Hematopoietic multipotent progenitor cell treated with erythropoietin and hydrocortisone succinate and interleukin-3 and kit ligand, for 17 days (in vitro differentiated cells): ENCODE measurements around the gene FSHR.

ENCODE experiments used
- DNase-seq: peaks from one replicate; pipeline ENCODE4 v3.0.0-alpha.2; 2015; ENCODE audit warnings: low spot score

Gene FSHR

DNA sequence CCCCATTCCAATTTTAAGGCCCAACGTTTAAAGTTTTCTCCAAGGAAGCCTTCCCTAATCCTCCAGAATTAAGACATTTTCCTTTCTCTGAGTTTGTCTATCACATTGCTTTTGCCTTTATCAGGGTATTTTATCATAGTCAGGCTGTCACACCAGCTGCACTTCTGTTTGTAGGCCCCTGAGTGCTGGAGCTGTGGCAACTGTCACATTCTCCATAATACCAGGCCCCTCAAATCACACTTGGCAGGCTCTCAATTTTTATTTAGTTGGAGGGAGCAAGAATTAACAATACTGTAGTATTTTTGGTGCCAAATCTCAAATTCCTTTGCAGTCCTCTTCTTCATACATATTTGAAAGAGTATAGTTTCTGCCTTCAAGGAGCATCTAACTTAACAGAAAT is 122.2 kb downstream of the FSHR start:
- no peak for DNase-seq

DNA sequence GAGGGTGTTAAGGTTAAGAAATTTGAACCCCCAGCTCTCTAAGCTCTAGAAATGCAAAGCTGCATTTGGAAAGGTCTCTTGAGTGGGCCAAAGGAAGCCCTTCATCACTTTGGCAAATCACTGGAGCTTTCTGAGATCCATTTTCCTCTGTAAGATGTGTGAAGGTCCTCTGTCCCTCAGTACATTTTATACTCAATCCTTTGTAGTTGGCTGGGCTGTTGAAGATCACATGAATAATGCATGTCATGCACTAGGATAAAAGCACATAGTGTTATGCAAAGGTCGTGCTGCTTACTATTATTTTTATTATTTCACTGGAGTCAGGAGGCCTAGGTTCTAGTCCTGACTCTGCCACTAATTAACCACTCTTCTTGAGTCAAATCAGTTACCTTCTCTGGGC is 124.9 kb downstream of the FSHR start:
- no peak for DNase-seq

DNA sequence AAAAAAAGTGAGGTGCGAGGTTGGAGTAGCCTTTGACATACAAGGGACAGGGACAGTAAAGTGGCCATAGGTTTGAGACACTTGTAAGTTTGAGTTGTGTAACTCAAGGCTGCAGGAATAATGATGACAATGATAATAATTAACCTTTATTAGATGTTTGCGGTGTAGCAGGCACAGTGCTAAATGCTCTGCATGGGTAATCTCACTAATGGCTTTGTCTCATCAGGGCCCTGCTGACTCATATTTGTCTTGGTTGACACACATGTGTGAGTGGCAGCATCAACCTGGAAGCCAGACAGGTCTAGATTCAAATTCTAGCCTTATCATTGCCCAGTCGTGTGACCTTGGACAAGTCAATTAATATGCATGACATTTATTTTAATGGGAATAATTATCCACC is 126.2 kb downstream of the FSHR start:
- no peak for DNase-seq

DNA sequence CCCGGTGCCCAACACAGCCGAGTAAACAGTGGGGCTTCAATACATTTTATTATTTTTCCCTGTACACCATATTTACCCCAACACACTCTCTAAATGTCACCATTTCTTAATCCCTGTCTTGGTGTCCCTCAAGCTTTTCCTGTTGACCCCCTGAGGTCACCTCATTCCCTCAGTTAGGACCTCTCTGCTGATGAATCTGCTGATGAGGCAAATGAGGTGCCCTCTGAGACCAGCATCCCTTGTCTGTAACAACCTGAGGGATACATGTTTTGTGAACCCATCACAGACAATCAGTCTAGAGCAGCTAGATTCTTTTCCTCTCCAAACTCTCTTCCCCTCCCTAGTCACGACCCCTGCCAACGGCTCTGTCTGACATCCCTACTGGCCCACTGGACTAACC is 127.6 kb downstream of the FSHR start:
- no peak for DNase-seq

DNA sequence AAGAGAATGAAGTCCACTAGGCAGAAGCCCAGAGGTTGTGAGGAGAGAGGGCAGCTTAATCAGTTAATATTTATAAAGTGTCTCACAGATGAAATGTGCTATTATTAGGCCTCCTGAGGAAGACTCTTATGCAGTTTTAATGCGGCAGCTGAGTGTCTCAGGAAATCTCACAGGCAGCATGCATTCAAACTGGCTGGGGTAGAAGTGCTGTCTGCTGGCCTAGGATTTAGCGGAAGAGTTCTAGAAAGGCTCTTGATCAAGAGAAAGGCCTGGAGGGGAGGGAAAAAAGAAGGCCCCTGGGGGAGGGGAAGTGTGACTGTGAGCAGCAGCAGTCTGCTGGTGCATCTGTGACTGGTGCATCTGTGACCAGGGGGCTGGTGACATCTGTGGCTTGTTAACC is 133.0 kb downstream of the FSHR start:
- DNase-seq = no peak

DNA sequence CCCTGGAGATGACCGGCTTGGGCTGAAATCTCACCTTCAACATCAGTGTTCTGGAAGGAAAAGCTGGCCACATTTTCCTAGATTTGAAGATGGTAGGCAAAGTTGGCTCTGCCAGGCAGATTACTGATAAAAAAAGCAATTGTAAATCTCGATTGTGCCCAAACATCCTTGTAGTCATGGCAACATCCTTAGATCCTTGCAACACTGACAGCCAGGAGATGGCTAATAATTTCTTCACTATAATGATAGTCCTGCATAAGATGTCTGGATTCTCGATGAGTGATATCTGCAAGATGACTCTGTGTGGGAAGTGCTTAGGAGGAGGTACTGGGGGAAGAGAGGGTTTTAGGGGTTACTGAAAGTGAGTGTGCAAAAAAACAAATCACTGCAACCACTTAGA is 149.1 kb downstream of the FSHR start:
- no peak for DNase-seq

DNA sequence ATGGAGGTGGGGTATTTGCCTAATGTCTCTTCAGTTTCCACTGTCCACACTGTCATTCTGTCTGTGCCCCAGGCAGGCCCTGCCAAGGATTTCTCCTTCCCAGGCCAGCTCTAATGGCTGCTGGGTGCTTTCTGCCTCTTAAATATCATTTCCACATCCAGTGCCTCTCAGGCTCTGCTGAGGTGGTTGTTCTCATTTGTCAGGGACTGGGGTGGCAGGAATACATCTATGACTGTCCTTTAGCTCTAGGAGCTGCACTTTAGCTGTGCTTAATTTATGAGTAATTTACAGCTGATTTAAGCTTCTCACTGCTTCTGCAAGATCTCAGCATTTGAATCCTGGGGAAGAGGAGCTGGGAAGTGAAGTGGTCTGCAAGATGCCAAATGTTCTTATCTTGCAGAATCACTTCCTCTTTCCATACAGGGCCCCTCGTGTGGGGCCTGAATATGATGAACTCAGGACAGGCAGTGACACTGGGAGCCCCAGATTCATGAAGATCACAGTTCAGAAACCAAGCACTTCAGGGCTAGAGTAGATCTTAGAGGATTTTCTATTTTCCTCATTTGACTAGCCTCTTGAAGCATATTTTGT is 150.2 kb downstream of the FSHR start:
- DNase-seq = no peak

DNA sequence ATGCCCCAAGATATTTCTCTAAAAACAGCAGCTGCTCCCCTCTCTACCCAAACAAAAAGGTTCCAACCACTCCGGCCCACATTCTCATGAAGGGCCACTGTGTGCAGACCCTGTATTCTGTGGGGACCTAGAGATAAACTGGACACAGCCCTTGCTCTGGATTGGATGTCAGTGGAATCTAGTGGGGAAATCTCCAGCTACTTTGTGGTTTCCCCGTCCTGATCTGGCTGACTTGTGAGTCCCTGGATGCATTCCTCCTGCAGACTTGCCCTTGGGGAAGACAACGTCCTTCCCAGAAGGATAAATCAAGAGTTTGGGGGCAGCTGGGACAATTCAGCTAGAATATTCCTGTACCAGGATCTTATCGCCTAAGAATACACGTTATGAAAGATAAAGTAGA is 151.1 kb downstream of the FSHR start:
- DNase-seq = no peak

DNA sequence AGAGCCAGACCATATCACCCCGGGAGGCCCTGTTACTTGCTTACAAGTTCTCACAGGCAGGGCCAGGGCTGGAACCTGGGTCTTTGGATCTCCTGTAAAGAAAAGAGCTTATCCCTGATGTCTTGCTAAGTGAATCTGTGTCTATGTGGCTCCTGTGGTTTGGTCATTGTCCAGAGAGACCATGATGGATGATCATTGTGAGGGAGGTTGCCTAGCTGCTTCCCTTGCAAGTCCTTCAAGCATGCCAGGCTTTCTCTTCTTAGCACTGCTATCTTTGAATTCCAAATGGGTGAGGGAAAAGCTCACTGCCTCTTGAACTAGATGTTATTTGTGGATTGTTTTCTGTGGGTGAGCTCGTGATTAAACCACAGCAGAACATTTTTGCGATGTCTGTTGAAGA is 151.6 kb downstream of the FSHR start:
- no peak for DNase-seq

DNA sequence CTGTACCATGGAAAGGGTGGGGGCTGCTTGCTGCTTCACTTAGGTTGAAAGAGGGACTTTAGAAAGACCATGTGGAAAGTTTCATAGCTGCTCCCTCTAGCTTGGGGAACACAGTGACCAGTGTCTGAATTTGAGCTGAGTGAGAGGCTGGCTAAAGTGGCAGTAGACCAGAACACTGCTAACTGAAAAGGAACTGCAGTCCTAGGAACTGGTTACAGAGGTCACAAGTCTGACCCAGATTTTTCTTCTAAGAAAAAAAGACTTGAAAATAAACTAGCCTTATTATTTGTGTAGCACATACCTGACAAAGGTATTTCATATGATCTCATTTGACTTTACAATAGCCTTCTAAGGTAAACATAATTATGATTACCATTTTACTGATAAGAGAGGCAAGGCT is 153.6 kb downstream of the FSHR start:
- DNase-seq = no peak

DNA sequence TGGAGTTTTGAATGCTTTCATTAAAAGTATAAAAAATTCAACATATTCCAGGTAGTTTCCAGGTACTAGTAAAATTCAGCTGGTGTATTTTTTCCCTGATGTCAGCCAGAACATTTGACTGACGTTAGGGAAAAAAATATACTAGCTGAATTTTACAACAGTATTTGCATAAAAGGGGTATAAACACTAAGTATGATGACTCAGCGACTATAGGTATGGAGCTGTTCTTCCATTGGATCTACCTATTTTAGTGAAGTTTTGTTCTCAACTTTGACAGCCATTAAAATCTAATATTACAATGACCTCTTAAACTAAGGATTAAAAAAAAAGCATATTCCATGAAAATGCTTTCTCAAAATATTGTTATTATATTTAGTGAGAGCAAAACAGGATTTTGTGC is 155.9 kb downstream of the FSHR start:
- DNase-seq = no peak

DNA sequence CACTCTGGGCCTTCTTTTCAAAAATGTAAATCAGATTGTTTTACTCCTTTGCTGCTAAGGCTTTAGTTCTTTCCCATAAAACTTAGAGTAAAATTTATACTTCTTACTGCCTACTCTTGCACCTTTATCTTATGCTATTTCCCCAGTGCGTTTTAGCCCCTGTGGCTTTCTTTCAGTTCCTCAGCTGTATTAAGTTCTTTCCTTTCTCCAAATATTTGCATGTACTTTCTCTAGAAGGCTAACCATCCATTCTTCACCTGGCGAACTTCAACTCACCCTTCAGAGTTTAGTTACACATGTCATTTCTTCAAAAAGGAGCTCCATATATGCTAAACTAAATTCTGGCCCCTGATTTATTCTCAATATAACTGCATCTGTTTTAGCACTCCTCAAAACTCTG is 160.7 kb downstream of the FSHR start:
- no peak for DNase-seq

DNA sequence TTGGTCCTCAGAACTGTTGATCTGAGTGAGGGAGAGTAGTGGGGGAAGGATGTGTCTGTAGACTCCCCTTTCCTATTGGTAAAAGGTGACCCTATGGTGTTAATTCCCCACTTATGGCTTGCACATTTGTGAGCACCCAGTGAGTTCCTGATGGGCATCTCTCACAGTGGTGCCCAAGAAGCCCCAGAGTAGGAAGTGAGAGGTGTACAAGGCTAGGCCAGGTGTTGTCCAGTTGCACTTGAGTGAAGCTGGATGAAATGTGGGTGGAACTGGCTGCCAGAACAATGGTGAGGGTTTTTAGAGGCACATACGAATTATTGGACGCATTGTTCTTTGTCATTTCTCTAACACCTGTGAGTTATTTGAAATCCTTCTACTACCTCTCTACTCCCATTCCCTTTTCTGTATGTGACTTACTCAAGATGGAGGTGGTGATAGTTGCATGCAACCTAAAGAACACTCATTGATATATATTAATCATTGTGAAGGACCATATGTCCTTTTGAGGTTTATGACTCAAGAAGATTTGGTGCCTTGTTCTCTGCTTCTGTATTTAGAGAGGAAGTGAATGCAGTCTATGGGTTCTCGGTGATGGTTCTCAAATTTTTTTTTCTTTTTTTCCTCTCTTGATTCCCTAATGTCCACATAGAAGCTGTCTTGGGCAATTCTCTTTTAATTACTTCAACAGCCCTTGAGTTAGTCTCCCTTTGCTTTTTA is 162.7 kb downstream of the FSHR start:
- no peak for DNase-seq

DNA sequence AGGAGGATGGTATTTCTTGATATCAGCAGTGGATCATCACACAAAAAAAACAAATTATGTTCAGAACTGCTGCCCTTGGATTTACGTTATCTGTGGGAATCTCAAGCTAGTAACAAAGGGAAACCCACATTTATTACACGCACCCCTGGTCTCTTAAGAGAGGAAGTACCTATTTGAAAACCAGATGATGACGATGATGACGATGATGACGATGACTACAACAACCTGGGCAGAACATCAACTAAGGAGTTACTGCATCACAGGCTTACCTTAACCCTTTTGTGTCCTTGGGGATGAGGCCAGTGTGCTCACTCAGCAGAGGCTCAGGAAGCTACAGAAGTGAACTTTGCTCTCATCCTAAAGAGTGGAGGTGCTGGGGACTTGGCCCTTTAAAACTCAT is 169.4 kb downstream of the FSHR start:
- DNase-seq = no peak

DNA sequence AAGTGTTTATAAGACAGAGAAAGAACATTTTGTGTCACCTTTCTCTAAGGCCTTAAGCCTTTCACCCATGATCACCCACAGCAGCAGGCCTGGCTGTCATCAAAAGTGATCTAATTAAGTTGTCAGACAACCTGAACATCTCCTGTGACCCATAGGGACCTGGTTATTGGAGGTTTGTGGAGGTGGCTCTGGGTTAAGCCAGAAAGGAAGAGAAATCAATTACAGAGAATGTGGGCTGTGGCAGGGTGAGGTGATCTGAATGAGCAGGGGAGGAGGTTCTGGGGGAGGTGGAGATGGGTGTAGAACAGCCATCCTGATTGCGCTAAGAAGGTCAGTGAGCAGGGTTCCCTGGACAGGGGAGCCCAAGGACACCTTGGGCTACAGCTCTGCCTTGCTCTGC is 170.8 kb downstream of the FSHR start:
- DNase-seq = no peak

DNA sequence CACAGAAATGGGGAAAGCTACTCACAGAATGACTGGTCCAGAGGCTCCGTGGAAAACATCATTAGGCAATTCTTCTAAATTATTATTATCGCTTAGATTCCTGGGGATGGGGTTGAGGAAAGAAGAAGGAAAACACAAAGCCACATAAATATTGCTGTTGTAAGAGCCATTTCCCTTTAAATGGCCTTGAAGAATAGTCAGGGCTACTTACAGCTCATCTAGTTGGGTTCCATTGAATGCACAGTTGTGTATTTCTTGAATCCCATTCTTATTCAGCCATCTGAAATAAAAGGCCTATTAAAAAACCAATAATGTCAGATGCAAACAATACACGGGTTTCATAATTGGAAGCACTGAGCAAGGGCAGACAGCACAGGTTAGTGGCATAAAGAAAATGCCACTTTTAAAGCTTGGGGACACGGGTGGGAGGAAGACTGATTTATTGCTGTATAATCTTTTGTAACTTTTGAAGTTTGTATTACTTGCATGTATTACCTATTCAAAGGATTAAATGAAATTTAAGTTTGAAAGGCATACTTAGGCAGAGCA is 171.4 kb downstream of the FSHR start:
- DNase-seq = no peak

DNA sequence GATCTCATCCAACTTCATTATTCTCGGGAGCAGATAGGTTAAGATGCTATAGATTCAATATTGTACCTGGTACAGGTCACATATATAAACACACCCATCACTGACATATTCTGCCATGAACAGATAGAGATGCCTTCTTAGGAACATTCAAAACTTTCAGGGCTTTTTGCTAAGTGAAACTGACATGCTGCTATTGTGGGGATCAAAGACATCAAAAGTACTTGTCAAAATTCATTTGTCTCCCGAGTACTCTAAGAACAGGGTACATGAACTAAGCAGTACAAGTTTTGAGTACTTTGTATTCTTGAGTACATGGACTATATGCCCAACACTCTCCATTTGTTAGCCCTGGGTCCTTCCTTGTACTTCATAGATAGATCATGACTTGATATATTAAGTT is 173.5 kb downstream of the FSHR start:
- DNase-seq = no peak

DNA sequence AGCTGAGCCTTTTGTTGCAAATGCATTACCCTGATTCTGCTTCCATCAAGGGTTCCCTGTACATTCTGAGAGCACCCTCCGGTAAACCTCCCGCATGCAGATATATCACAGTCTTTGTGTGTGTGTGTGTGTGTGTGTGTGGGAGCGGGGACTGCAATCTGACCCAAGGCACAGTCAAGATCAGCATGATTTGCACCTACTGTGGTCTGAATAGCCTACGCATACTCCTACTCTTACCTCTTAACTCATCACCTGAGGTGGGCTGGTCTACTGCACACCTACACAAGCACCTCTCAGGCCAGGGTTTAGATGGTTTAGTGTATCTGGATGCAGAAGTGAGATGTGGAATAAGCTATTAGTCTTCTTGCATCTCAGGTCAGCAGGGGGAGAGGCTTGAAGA is 174.6 kb downstream of the FSHR start:
- DNase-seq = no peak

DNA sequence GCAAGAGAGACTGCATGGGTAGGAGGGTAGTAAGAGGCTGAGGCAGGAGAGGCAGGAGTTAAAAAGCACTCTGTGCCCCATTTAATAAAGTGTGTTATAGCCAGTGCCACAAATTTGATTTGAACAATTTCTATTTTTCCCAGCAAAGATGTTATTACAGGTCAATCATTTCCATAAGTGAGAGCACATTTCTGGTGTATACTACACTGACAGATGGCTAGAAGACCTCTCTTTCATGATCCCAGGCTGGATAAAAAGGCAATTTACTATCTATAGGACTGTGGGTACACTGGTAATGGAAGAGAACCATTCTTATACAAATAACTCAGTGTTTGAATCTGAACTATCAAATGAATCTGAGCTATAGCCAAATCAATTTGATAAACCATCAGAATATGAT is 176.2 kb downstream of the FSHR start:
- DNase-seq = no peak

DNA sequence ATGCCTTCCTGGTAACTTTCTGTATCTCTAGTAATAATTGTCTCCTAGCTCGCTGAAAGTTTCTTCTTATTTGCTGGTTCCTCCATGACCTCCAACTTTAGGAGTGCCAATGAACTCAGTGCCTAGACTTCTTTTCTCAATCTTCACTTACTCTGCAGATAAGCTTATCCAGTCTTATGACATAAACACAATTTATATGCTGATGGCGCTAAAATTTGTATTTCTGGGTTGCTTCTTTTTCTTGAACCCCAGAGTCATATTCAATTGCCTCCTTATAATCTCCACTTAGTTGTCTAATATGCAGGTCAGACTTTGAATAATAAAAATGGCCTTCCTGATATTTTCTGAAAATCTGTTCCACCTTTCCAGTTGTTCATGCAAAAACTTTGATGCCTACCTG is 182.5 kb downstream of the FSHR start:
- DNase-seq = no peak

DNA sequence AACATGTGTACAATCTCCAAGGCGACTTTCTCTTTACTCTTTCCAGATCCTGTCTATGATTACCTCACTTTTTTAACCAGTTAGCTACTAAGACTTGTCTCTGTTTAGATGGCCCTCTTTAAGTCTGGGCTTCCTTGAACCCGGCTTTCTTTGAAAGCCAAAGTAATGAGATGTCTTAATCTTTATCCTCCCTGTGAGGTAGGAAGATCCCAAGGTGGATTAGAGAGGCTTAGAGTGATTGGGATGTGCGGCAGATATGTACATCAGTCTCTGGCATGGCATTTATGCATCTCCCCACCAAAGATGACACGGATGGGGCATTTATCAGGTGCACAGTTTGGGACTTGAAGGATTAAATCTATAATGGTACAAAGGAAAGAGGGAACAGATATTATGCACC is 186.3 kb downstream of the FSHR start:
- no peak for DNase-seq

DNA sequence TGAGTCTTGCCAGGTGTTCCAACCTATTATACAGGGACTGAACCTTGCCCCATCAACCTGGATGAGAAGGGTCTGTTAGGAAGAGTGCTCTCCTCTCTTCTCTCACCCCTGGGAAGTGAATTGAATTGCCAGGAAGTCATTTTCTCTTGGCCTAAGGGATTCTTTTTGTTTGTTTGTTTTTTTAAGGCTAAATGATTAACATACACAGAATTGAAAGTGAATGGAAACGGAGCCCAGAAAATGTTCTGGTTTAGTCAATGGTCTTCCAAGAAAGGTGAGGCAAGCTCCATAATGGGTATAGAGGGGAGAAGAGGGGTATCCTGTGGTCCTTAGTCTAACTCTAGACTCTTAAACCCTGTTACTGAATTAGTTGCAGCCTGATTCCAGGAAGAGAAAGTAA is 189.1 kb downstream of the FSHR start:
- no peak for DNase-seq

DNA sequence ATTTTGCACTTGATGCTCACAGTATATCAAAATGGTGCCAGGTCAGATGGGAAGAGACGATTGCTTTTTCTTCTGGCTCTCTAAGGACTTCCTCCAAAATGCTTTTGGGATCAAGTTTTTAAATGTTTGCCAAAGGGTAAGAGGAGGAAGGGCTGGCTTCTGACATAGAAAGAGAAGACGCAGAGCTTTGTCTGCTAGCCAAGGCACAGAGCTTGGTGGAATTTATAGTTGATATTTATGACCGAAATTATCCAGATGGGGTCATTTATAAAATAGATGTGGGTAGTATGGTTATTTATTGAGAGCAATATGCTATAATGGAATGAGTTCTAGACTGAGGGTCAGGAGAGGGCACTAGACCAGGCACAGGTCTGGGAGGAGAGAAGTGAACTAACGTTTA is 193.3 kb downstream of the FSHR start:
- no peak for DNase-seq

DNA sequence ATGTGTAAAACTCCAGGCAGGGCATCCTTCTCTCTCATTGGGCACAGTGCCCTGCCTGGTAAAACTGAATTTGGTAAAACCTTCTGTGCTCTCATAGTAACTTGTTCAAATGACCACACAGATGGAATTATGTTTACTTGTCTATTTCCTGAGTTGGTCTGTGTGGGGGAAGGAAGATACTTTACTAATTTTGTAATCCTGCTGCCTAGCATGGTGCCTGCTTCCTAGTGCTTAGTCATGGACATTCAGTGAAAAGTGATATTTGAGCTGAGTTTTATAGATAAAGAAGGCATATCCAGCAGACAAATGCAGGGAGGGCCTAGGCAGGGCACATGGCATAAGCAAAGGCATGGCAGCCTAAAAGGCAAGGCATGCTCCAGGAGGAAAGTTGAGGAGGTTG is 199.4 kb downstream of the FSHR start:
- DNase-seq = no peak
